Fibroblast of lung (primary cell): Measurements from ENCODE around the gene CRELD2.

Experiments used
- CTCF ChIP-seq, 2 donors: IDR thresholded peaks in 1 of 2; conservative IDR thresholded peaks in 1 of 2; 1 replicate in 1 of 2; 2 replicates in 1 of 2; pipeline ENCODE4 v1.5.1; 2011 to 2012; ENCODE audit warnings: low read length in 2 of 2, control low read depth in 1 of 2, inconsistent platforms in 1 of 2, low read depth in 1 of 2, mild to moderate bottlenecking in 1 of 2
- EZH2 ChIP-seq: IDR thresholded peaks from 2 replicates; pipeline ENCODE4 v1.5.1; 2012; ENCODE audit warnings: low read length, control low read depth, mild to moderate bottlenecking; ENCODE audit errors: missing control alignments

- no peak for TF ChIP-seq CTCF (conservative IDR thresholded peaks at IDR 0.05 in 1 of 2, IDR thresholded peaks at IDR 0.05 in 1 of 2; ENCODE audit: low read depth in 1 of 2, low read length in 2 of 2)
- no peak for TF ChIP-seq EZH2
These were observed 33.2 kb upstream of the CRELD2 start for GRCh38 chr22:49885281-49885680.
